HG03060 (cell line): ENCODE data around the gene PLEKHJ1.

Experiments
- ATAC-seq: cut with Tn5 transposase; IDR thresholded peaks from one replicate; pipeline ENCODE4 v1.9.1; 2021; ENCODE audit warnings: low read depth, moderate number of reproducible peaks; ENCODE audit not compliant: unreplicated experiment

Gene PLEKHJ1

GRCh38 chr19:2226051-2226839, 9.9 kb downstream of the PLEKHJ1 start:
- no peak for ATAC-seq

DNA sequence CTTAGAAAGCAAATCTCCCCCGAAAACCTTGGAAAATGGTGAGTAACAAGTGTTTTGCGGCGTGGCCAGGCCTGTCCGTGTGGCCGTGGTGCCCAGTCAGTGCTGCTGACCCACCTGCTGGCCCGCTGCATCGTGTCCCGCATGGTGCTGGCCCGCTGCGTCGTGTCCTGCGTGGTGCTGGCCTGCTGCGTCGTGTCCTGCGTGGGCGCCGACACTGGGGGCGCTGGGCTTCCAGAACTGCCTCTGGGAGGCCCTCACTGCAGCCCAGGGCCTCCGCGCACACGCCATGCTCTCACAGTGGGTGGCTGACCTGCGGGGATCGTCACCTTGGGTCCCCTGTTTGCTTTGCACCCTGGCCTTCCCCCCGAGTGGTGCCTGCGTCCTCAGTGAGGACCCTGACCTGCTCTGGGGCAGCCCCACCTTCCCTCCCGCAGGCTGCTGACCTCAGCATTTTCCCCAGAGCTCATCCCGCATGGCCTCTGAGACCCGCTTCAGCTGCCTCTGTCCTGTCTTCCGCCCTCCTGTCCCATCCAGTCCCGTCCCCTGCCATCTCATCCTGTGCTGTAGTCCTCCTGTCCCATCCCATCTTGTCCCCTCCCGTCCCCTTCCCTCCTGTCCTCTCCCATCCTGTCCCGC, 10.6 kb downstream of the PLEKHJ1 start:
- ATAC-seq = no peak

DNA sequence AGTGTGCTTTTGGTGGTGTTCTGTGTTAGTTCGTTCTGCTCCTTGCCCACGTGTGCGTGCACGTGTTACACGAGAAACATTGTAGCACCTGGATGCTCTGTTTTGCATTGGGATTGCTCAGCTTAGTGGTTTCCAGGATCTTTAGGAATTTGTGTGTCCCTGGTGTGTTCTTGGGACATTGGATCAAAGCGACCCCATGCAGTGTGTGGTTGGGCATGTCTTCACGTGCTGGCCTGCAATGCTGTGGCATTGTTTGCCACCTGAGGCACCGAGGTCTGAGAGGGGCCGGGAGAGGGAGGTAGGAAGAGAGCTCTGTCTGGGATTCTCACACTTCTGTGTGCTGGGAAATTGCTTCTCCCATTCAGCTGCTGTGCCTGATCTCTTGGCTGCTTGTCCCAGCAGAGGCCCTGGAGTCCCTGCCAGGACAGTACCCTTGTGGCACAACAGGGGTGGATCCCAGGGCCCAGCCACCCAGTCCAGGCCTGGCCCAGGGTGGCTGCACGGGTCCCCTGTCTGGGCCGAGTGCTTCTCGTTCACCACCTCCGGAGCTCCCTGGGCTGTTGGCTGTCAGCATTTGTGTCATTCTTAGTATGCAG, 11.3 kb downstream of the PLEKHJ1 start:
- ATAC-seq = no peak

GRCh38 chr19:2223959-2224358, 12.2 kb downstream of the PLEKHJ1 start:
- no peak for ATAC-seq

DNA sequence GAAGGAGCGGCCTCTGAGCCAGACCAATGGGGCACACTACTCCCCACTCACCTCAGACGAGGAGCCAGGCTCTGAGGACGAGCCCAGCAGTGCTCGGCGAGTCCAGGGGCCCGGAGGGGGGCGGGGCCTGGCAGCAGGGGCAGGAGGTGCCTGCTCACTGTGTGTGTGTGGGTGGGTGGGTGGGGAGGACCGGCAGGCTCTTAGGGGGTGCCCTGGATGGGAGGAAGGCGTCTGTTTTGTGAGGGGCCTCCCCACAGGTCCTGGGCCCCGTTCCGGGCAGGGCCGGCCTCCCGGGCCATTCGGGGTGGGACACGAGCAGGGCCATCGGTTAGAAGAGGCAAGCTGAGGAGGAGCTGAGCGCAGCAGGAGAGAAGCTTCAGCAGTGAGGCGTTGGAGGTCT, 12.7 kb downstream of the PLEKHJ1 start:
- no peak for ATAC-seq

GRCh38 chr19:2221918-2222317, 14.2 kb downstream of the PLEKHJ1 start:
- ATAC-seq = no peak

GRCh38 chr19:2221250-2221831, 14.8 kb downstream of the PLEKHJ1 start:
- no peak for ATAC-seq

DNA sequence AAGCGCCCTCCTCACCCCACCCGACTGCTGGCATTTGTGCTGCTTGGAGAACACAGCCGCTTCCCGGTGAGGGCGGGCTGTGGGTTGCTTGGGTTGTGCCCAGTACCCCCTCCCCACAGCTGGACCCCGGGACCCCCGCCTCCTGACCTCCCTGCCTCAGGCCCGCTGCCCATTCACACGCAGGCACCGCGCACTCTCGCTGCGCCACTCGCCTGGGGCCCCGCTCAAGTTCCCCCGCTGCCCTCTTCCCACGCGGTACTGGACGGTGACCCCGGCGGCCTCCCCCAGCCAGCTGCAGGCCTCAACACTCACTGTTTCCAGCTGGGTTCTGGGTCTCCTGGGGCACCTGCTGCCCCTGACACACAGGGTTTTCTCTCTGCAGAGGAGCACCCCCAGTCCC, 16.4 kb downstream of the PLEKHJ1 start:
- no peak for ATAC-seq

- no peak for ATAC-seq
Observed at GRCh38 chr19:2217591-2217990, 18.5 kb downstream of the PLEKHJ1 start.

DNA sequence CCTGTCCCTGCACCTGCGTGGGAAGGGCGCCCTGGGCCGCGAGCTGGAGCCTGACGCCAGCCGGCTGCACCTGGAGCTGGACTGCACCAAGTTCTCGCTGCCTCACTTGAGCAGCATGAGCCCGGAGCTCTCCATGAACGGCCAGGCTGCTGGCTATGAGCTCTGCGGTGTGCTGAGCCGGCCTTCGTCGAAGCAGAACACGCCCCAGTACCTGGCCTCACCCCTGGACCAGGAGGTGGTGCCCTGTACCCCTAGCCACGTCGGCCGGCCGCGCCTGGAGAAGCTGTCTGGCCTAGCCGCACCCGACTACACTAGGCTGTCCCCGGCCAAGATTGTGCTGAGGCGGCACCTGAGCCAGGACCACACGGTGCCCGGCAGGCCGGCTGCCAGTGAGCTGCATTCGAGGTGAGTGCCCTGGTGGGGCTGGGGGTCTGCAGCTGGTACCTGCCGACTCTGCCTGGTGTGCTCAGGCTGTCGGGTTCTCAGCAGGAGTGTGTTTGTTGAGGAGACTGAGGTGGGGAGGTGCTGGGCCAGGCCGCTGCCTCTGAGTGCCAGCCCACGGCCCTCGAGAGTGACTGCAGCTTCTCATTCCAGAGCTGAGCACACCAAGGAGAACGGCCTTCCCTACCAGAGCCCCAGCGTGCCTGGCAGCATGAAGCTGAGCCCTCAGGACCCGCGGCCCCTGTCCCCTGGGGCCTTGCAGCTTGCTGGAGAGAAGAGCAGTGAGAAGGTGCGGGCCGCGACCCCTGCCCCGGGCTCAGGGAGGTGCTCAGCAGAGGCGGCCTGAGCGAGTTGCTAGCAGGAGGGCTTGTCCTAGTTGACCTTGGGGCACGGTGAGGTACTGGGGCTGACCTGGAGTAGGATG, 19.5 kb downstream of the PLEKHJ1 start:
- ATAC-seq = no peak

- ATAC-seq = no peak
Observed at GRCh38 chr19:2215281-2215751, 20.8 kb downstream of the PLEKHJ1 start.

GRCh38 chr19:2214251-2214650, 21.9 kb downstream of the PLEKHJ1 start:
- no peak for ATAC-seq

GRCh38 chr19:2213799-2214198, 22.3 kb downstream of the PLEKHJ1 start:
- no peak for ATAC-seq

DNA sequence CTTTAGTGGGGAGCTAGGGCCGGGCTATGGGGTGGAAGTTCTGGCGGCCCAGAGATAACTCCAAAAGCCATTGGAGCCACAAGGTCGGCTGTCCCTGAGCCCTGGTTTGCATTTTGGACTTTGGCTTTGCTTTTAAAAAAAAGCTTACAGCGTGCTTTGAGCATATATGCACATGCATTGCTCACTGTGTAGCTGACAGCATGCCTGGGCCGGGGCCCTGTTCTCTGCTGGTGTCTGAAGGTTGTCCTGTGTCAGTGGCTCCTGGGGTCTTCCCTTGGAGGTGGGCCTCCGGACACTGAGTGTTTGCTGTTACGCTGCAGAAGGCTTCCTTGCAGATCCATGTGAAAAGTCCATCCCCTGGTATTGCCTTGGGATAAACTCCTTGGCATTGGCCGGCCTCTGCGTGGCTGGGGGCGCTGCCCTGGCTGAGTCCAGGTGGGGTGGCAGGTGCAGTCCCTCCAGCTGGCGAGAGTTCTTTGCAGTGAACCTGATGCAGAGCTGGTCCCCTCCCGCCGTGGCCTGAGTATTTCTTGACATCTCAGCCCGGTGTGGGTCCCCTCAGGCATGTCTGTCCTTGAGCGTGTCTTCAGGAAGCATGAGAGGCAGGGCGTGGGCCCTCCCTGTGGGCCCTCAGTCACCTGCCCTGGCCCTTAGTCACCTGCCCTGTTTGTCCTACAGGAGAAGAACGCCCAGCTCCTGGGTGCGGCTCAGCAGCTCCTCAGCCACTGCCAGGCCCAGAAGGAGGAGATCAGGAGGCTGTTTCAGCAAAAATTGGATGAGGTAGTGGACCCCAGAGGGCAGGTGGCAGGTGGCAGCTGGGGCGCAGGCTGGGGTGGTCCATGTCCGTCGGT, 23.0 kb downstream of the PLEKHJ1 start:
- ATAC-seq = no peak

DNA sequence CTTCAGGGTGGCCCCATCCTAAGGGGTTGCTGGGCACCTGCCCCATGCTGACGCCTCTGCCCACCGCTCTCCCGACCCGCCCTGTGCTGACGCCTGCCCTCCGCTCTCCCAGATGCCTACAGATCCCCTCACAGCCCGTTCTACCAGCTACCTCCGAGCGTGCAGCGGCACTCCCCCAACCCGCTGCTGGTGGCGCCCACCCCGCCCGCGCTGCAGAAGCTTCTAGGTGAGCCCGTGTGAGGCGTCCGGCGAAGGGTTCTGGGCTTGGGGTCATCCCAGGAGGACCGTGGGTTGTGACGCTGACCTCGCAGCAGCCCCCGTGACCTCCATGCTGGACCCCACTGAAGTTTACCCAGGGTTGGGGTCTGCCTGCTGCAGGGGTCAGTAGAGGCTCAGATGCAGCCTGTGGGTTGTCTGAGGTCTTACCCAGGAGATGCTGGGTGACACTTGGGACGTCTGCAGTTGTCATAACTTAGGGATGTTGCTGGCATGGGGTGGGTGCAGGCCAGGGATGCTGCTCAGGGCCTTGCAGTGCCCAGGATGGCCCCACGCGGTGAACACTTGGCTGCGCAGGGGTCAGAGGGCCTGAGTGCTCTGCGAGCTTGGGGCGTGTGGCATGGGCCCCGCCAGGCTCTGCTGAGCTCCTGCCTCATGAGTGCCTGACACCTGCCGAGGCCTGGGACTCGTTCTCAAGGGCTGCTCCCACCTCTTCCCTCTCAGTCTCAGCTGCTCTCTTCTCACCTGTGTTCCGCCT, 25.0 kb downstream of the PLEKHJ1 start:
- no peak for ATAC-seq

- no peak for ATAC-seq
Observed at GRCh38 chr19:2210206-2210605, 25.9 kb downstream of the PLEKHJ1 start.

DNA sequence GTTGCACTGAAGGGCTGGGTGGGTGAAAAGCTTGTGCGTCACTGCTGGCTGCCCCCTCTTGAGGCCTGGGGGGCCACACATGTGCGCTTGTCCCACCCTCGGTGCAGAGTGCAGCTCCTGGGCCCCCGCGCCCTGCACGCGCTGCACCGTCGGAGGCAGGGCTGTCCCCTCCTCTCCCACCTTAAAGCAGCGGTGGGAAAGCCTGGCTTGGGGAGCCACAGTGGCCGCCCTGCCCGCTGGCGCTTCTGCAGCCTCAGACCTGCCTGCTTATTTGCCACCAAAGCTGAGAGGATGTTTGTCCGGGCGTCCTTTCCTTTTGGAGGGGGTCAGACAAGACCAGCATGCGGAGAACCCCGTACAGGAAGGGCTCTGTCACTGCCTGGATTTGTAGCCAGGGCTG, 26.7 kb downstream of the PLEKHJ1 start:
- no peak for ATAC-seq

DNA sequence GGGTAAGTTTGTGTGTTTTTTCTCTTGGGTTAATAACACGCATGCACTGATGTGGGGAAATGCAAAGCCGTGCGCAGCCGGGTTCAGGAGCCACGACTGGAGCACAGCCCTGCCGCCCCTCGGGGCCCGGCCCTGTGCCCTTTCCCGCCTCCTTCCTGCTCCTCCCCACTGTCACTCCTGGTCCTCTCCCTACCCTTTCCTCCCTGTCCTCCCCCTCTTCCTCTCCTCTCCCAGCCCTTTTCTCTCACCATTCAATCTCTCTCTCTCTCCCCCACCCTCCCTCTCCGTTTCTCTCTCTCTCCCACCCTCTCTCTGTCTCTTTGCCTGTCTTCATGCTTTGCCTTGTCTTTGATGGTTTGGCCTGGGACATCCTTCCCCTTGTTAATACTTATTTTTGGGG, 27.2 kb downstream of the PLEKHJ1 start:
- ATAC-seq = no peak
